DND-41 (cell line): Measurements from ENCODE around the gene ST6GALNAC5.

Experiments used
- ATAC-seq: fragments of 200-7000 bp; cut with Tn5 transposase; 3 replicates; pipeline ENCODE4 v1.9.1; 2021; ENCODE audit warnings: low read depth; ENCODE audit not compliant: insufficient read depth
- DNase-seq: peaks from one replicate; pipeline ENCODE4 v3.0.0-alpha.2; 2020
- H2AFZ ChIP-seq: 2 replicates; pipeline ENCODE4 v1.6.0; 2012; ENCODE audit warnings: low read depth, low read length
- H3K27ac ChIP-seq: 2 replicates; pipeline ENCODE4 v1.5.1; 2012; ENCODE audit warnings: low read length, inconsistent platforms
- H3K27me3 ChIP-seq: fragments of 200-600 bp; sonication (generic); 2 replicates; pipeline ENCODE4 v1.6.0; 2012; ENCODE audit warnings: low read length, mild to moderate bottlenecking, inconsistent platforms; ENCODE audit not compliant: insufficient read depth, poor library complexity
- H3K36me3 ChIP-seq: 2 replicates; pipeline ENCODE4 v1.5.1; 2012; ENCODE audit warnings: low read length, inconsistent platforms; ENCODE audit not compliant: insufficient read depth
- H3K4me1 ChIP-seq: 2 replicates; pipeline ENCODE4 v1.5.1; 2012; ENCODE audit warnings: mild to moderate bottlenecking, low read length; ENCODE audit not compliant: insufficient read depth
- H3K4me2 ChIP-seq: 2 replicates; pipeline ENCODE4 v1.6.0; 2012; ENCODE audit warnings: mild to moderate bottlenecking, moderate library complexity, low read length, inconsistent platforms; ENCODE audit not compliant: insufficient read depth
- H3K4me3 ChIP-seq, 2 experiments: fragments of 200-600 bp in 1 of 2; shearing (Covaris generic) in 1 of 2; 2 replicates each; pipeline ENCODE4 v1.5.1; 2012 to 2016; ENCODE audit warnings: inconsistent platforms in 2 of 2, low read length in 2 of 2, mild to moderate bottlenecking in 2 of 2, low read depth in 1 of 2, moderate library complexity in 1 of 2
- H3K79me2 ChIP-seq: 2 replicates; pipeline ENCODE4 v1.6.0; 2012; ENCODE audit warnings: low read length, inconsistent platforms; ENCODE audit not compliant: insufficient read depth
- H3K9ac ChIP-seq: 2 replicates; pipeline ENCODE4 v1.6.0; 2012; ENCODE audit warnings: low read depth, mild to moderate bottlenecking, inconsistent platforms, low read length, moderate library complexity
- H3K9me3 ChIP-seq: 2 replicates; pipeline ENCODE4 v1.5.1; 2012; ENCODE audit warnings: low read length, moderate library complexity, mild to moderate bottlenecking, inconsistent platforms; ENCODE audit not compliant: insufficient read depth, severe bottlenecking
- H4K20me1 ChIP-seq: 2 replicates; pipeline ENCODE4 v1.6.0; 2012; ENCODE audit warnings: low read length; ENCODE audit not compliant: insufficient read depth
- EZH2 ChIP-seq: IDR thresholded peaks from 3 replicates; pipeline ENCODE4 v1.6.1; 2012; ENCODE audit warnings: borderline replicate concordance, low read depth, mild to moderate bottlenecking, moderate library complexity, low read length, inconsistent platforms; ENCODE audit not compliant: severe bottlenecking
- TF ChIP-seq, protein P1 (sequence below): IDR thresholded peaks from 2 replicates; pipeline ENCODE4 v1.5.1; 2012; ENCODE audit warnings: borderline replicate concordance, low read length, moderate library complexity, mild to moderate bottlenecking; ENCODE audit not compliant: poor library complexity, severe bottlenecking; ENCODE audit errors: extremely low read depth

Gene ST6GALNAC5

DNA sequence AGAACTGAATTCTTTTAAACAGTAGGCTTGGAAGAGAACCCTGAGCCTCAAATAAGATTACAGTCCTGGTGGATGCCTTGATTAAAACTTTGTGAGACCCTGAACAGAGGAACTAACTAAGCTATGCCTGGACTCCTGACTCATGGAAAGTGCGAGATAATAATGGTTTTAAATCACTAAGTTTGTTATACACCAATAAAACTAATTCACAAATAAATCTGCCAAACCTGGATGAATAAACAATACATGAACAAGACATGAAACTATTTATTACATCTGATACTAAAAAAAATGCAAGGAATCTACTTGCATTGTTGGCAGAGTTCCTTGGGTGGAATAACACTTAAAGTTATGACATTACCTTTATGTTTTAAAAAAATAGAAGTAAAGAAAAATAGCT is 233.6 kb downstream of the ST6GALNAC5 start:
- DNase-seq (no peak), ATAC-seq (no peak)
- Histone ChIP-seq H3K79me2 (no peaks in the 10 kb centered on the region), H3K27me3 (no peaks in the 10 kb centered on the region), H3K4me3 (no peak overlapping the region), H2AFZ (no peak overlapping the region), H3K36me3 (no peaks in the 10 kb centered on the region), H3K4me1 (no peaks in the 10 kb centered on the region), H3K9me3 (no peaks in the 10 kb centered on the region), H3K9ac (no peak overlapping the region), H3K4me2 (no peak overlapping the region), H3K27ac (no peak overlapping the region), H4K20me1 (no peaks in the 10 kb centered on the region)
- TF ChIP-seq EZH2: no peak
- TF ChIP-seq, protein P1, sequence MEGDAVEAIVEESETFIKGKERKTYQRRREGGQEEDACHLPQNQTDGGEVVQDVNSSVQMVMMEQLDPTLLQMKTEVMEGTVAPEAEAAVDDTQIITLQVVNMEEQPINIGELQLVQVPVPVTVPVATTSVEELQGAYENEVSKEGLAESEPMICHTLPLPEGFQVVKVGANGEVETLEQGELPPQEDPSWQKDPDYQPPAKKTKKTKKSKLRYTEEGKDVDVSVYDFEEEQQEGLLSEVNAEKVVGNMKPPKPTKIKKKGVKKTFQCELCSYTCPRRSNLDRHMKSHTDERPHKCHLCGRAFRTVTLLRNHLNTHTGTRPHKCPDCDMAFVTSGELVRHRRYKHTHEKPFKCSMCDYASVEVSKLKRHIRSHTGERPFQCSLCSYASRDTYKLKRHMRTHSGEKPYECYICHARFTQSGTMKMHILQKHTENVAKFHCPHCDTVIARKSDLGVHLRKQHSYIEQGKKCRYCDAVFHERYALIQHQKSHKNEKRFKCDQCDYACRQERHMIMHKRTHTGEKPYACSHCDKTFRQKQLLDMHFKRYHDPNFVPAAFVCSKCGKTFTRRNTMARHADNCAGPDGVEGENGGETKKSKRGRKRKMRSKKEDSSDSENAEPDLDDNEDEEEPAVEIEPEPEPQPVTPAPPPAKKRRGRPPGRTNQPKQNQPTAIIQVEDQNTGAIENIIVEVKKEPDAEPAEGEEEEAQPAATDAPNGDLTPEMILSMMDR: no peak

DNA sequence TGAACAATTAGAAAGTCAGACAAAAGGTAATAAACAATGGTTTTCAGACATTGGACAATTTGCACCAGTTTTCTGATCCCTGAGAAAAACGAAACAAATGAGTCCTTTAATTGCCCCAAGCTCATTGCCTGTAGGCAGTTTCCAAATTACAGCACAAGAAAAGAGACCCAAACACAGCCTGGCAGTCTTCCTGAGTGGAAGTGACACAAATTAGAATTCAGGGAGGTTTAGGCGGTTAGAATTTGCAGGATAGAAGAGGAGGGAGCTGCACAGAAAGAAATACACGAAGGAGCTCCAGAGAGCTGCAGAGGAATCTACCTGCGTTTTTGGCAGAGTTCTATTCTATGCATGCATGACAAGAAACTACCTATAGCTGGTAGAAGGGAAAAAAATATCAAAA is 236.2 kb downstream of the ST6GALNAC5 start:
- Histone ChIP-seq H3K4me1 (no peaks in the 10 kb centered on the region), H3K79me2 (no peaks in the 10 kb centered on the region), H4K20me1 (no peaks in the 10 kb centered on the region), H3K9ac (no peak overlapping the region), H3K27ac (no peak overlapping the region), H3K4me2 (no peak overlapping the region), H3K4me3 (no peak overlapping the region), H3K9me3 (no peaks in the 10 kb centered on the region), H2AFZ (no peak overlapping the region), H3K36me3 (no peaks in the 10 kb centered on the region), H3K27me3 (no peaks in the 10 kb centered on the region)
- no peak for ATAC-seq
- DNase-seq: no peak
- TF ChIP-seq, protein P1: no peak
- no peak for TF ChIP-seq EZH2

DNA sequence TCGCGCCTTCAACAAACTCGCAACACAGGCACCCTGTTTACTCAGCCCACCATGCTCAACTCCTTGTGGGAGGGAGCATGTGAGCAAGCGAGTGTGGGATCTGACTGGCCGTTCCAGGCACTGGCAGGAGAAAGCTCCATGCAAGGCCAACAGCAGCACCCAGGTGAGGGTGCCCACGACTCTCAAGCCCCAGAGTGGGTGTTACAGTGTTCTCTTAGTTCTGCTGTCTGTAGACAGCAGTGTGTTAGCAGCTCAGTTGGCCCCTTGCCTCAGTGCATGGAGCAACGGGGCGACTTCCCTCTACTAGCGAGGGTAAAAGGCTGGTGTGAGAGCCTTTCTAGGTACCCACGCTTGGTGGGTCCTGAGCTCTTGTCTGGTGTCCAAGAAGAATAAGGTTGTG is 237.4 kb downstream of the ST6GALNAC5 start:
- Histone ChIP-seq H3K27me3 (no peaks in the 10 kb centered on the region), H3K36me3 (no peaks in the 10 kb centered on the region), H3K27ac (no peak overlapping the region), H2AFZ (no peak overlapping the region), H3K79me2 (no peaks in the 10 kb centered on the region), H3K4me3 (no peak overlapping the region), H3K4me1 (no peaks in the 10 kb centered on the region), H3K9ac (no peak overlapping the region), H3K9me3 (no peaks in the 10 kb centered on the region), H4K20me1 (no peaks in the 10 kb centered on the region), H3K4me2 (no peak overlapping the region)
- DNase-seq (no peak), ATAC-seq (no peak)
- TF ChIP-seq, protein P1: no peak
- no peak for TF ChIP-seq EZH2
